Left lung (tissue), 10 donors: ENCODE measurements around the gene TRPV5. TPM values are rescaled to one million over a fixed set of nuclear protein-coding genes. Genes with fewer than 3 reads are reported as not detected.

Experiments
- ATAC-seq: fragments of 200-7000 bp; cut with Tn5 transposase; one replicate; pipeline ENCODE4 v1.9.1; 2020; ENCODE audit warnings: moderate library complexity
- DNase-seq, 4 donors: peaks; one replicate each; pipeline ENCODE4 v3.0.0-alpha.2; 2013 to 2020
- H3K27ac ChIP-seq, 2 donors: fragments of 200-600 bp; sonication (generic) in 1 of 2; one replicate each; pipeline versions ENCODE4 v1.5.0 to v1.8.0; 2020 to 2021
- H3K27me3 ChIP-seq, 2 donors: fragments of 200-600 bp; sonication (generic) in 1 of 2; one replicate each; pipeline versions ENCODE4 v1.5.0 to v1.8.0; 2020 to 2021
- H3K36me3 ChIP-seq, 2 donors: fragments of 200-600 bp; sonication (generic) in 1 of 2; one replicate each; pipeline versions ENCODE4 v1.5.0 to v1.8.0; 2020 to 2021
- H3K4me1 ChIP-seq, 2 donors: fragments of 200-600 bp; one replicate each; pipeline ENCODE4 v1.8.0; 2021
- H3K4me3 ChIP-seq, 2 donors: fragments of 200-600 bp; sonication (generic) in 1 of 2; one replicate each; pipeline versions ENCODE4 v1.5.0 to v1.8.0; 2020 to 2021; ENCODE audit warnings: mild to moderate bottlenecking in 1 of 2
- H3K9me3 ChIP-seq, 2 donors: fragments of 200-600 bp; sonication (generic) in 1 of 2; one replicate each; pipeline versions ENCODE4 v1.5.0 to v1.8.0; 2020 to 2021
- intact Hi-C, 2 donors: fragments of 100-400 bp; cut with DNase I; formaldehyde crosslinking; loops; one replicate each; pipeline versions ENCODE4 v1.11.2 to v1.14.2; 2022
- polyA plus RNA-seq, 6 donors: library from polyadenylated mRNA; unstranded; fragments of 120-200 nt; gene quantifications; one replicate each; pipeline ENCODE4 v1.2.1, GENCODE V29; 2013; ENCODE audit not compliant: insufficient read length in 6 of 6
- total RNA-seq, 2 donors: library from RNA; stranded (reverse); fragmentation: NEBNext Ultra II Directional; extraction: Animal tissue kit (Norgen Biotek cat#: 25700); gene quantifications; one replicate each; pipeline ENCODE4 v1.2.1, GENCODE V29; 2021
- TF ChIP-seq, protein P1 (sequence below), 2 donors: fragments of 200-600 bp; sonication (generic) in 1 of 2; IDR thresholded peaks; one replicate each; pipeline versions ENCODE4 v1.5.0 to v1.8.0; 2021; ENCODE audit warnings: antibody characterized with exemption in 2 of 2
- donor health status: DM: no; HTN: yes; CAD: no.
- donor health status: DM: no; HTN: no; CAD: no.

The TRPV5 gene
- total and polyA plus RNA-seq, 8 donors: 0.10 to 0.25 (median 0.16) TPM; not detected in 2

GRCh38 chr7:142941541-142941940 lies 8.0 kb upstream of the TRPV5 start:
- no peak overlapping the region for H3K27ac ChIP-seq
- no peaks in the 10 kb centered on the region for H3K4me1 ChIP-seq
- no peaks in the 10 kb centered on the region for H3K9me3 ChIP-seq
- ATAC-seq (peak; percentile 64), DNase-seq (no peak)
- no peak overlapping the region for H3K4me3 ChIP-seq
- H3K27me3 ChIP-seq: no peaks in the 10 kb centered on the region
- intact Hi-C loops: no loop called here
- no peaks in the 10 kb centered on the region for H3K36me3 ChIP-seq
- TF ChIP-seq, protein P1, sequence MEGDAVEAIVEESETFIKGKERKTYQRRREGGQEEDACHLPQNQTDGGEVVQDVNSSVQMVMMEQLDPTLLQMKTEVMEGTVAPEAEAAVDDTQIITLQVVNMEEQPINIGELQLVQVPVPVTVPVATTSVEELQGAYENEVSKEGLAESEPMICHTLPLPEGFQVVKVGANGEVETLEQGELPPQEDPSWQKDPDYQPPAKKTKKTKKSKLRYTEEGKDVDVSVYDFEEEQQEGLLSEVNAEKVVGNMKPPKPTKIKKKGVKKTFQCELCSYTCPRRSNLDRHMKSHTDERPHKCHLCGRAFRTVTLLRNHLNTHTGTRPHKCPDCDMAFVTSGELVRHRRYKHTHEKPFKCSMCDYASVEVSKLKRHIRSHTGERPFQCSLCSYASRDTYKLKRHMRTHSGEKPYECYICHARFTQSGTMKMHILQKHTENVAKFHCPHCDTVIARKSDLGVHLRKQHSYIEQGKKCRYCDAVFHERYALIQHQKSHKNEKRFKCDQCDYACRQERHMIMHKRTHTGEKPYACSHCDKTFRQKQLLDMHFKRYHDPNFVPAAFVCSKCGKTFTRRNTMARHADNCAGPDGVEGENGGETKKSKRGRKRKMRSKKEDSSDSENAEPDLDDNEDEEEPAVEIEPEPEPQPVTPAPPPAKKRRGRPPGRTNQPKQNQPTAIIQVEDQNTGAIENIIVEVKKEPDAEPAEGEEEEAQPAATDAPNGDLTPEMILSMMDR (IDR thresholded peaks at IDR 0.05): no peak

DNA sequence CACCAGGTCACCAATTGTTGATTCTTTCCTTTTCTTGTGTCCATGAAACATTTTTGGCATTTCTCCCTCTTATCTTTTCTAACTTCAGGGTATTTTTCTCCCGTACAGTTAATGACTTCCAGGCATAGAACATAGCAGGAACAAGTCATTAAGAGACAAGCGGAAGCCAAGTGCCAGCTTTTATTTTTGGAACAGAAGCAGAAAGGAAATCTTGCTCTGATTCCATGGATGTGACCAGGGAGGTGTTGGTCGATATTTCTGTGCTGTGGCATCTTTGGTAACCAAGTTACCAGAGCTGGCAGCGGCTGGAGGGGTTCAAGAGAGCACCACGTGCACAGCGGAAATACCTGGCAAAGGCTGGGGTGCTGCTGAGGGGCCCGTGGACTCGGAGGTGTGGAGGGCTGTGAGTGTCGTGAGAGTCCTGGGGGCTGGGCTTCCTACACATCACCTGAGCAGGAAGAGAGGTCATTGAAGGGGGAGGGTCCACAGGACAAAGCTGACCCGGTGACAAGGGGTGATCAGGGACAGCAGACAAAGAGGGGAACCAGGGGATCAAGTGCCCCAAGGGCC lies 7.5 kb upstream of the TRPV5 start:
- Histone ChIP-seq H3K4me3 (no peak overlapping the region), H3K4me1 (no peaks in the 10 kb centered on the region), H3K9me3 (no peaks in the 10 kb centered on the region), H3K36me3 (no peaks in the 10 kb centered on the region), H3K27ac (no peak overlapping the region), H3K27me3 (no peaks in the 10 kb centered on the region)
- ATAC-seq (no peak), DNase-seq (peak in 2 of 4 donors; percentile 18 to 22)
- TF ChIP-seq, protein P1 (IDR thresholded peaks at IDR 0.05): no peak
- intact Hi-C loops: no loop called here

DNA sequence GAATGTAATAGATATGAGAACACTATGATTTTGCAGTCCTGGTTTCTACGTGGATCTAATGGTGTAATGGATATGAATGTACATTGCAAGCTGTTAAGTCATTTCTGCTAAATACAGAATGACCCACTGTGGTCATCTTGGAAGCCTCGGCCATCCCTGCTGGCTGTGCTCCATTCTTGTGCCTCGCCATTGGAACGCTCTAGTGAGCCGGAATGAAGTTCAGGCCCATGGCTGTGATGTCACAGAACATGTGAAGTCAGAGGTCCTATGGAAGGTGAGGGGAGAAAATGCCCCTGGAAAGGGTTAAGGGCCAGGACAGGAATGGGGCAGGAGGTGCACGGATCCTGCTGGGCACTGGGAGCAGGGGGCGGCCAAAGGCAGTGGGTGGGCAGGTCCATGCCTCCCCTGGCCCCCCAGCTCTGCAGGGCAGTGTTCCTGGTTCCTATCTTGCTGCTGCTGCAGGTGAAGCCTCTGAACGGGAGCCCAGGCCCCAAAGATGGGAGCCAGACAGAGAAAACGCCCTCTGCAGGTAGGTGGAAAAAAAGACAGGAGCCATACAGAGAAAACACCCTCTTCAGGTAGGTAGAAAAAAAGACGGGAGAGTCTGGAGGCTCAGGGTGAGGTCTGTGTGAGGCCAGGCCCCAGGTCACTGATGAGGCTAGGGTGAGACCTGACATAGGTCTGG lies 5.8 kb upstream of the TRPV5 start, which contains the start of gene LLCFC1:
Gene LLCFC1 (plus strand): TSS at position 259 of the 685 bp plus-strand sequence. CDS start 138 bp downstream, at position 397.
- TF ChIP-seq, protein P1 (IDR thresholded peaks at IDR 0.05): no peak
- Histone ChIP-seq H3K4me1 (no peaks in the 10 kb centered on the region), H3K27me3 (no peaks in the 10 kb centered on the region), H3K36me3 (no peaks in the 10 kb centered on the region), H3K27ac (no peak within 1 kb of the TSS), H3K9me3 (no peaks in the 10 kb centered on the region), H3K4me3 (no peak within 1 kb of the TSS)
- ATAC-seq: peak; percentile 25
- intact Hi-C loops: no loop called here
- DNase-seq: no peak

- DNase-seq: no peak
- no peak overlapping the region for H3K27ac ChIP-seq
- H3K9me3 ChIP-seq: no peaks in the 10 kb centered on the region
- H3K4me3 ChIP-seq: no peak overlapping the region
- H3K4me1 ChIP-seq: no peaks in the 10 kb centered on the region
- no peaks in the 10 kb centered on the region for H3K27me3 ChIP-seq
- intact Hi-C loops: no loop called here
- TF ChIP-seq, protein P1 (IDR thresholded peaks at IDR 0.05): no peak
- no peaks in the 10 kb centered on the region for H3K36me3 ChIP-seq
- ATAC-seq: no peak
These were observed 5.1 kb upstream of the TRPV5 start for GRCh38 chr7:142938611-142939010.

DNA sequence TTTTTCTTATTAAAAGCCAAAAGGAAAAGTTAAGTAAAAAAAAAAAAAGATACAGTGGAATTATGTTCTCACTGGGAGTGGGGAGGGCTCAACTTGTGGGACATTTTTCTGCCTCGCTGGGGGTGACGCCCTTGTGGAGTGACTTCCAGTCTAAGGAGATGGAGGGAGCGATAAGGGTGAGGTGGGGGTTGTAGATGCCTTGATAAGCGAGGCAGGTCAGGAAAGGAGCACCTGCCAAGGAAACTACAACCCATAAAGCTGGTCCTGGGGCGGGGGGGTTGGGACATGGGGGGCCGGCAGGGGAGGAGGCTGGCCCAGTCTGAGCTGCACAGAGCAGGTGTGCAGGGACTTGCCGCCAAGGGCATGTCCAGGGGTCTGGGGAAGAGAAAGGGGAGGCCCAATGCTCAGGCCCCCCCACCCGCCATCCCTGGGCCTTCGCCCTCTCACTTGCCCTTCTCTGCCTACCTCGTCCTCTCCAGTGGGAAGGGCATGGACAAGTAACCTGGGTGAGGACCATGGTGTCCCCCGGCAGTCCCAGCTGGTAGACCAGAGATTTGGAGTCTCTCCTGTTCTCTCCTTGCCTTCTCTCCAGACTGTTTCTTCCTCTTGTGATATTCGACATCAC lies 2.5 kb upstream of the TRPV5 start:
- Histone ChIP-seq H3K36me3 (no peaks in the 10 kb centered on the region), H3K27me3 (no peaks in the 10 kb centered on the region), H3K27ac (no peak overlapping the region), H3K4me1 (no peaks in the 10 kb centered on the region), H3K9me3 (no peaks in the 10 kb centered on the region), H3K4me3 (no peak overlapping the region)
- ATAC-seq: no peak
- intact Hi-C loops: no loop called here
- TF ChIP-seq, protein P1 (IDR thresholded peaks at IDR 0.05): no peak
- DNase-seq: no peak
